ENCODE measurements around the gene MEN1.

Gene MEN1

DNA sequence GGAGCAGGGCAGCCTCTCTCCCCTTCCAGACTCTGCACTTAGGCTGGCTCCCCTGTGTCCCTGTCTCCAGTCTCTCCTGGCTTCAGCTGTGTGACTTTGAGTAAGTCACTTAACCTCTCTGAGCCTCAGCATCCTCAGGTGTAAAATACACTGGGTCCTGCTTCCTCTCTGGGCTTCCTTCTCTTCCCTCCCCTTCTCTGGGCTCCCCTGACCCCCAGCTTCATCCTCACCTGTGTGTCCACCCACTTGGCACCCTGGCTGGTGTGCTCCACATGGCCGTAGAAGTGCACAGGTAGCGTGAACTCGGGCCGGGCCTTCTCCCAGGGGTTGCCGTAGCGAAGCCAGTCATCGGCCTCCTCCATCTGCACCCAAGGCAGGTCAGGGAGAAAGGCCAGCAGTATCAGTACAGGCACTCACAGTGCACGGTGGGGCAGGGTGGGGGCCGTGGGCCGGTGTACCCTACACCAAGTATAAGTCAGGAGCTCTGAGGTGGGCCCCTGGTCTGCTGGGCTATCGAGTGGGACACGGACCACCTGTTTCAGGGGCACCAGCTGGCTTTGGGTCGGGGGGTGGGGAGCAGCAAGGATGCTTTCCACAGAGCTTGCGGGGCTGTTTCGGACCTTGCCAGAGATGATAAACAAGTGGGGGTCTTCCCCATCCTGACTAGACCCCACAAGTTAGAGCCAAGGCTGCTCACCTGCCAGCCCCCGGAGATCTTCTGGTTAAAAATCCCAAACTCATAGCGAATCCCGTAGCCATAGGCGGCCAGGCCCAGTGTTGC is 52.6 kb downstream of the MEN1 start:
- Histone ChIP-seq H3K9me2 (replicated peaks; ENCODE audit: insufficient read depth, low read length) (no peaks in the 10 kb centered on the region), H4K20me1 (ENCODE audit: insufficient read depth, low read length) (0 out of 2 replicates have a peak, but pooled peaks cover 1% of the 10 kb centered on the region), H2AFZ (ENCODE audit: low read length) (no peak overlapping the region), H3K4me1 (ENCODE audit: low read length) (no peaks in the 10 kb centered on the region), H3K9me3 (replicated peaks; ENCODE audit: insufficient read depth, low read length) (no peaks in the 10 kb centered on the region), H3K4me2 (ENCODE audit: low read depth, low read length) (no peak overlapping the region), H3K27me3 (replicated peaks; ENCODE audit: insufficient read depth, low read length) (no peaks in the 10 kb centered on the region), H3K79me2 (ENCODE audit: low read length) (no peaks in the 10 kb centered on the region), H3K9ac (ENCODE audit: low read length) (no peak overlapping the region), H3K27ac (ENCODE audit: low read length) (no peak overlapping the region), H3F3A (ENCODE audit: insufficient read depth, low read length) (peaks cover 18% of the 10 kb centered on the region), H3K36me3 (replicated peaks; ENCODE audit: insufficient read depth, low read length) (no peaks in the 10 kb centered on the region), H3K4me3 (ENCODE audit: low read length) (no peak overlapping the region)
- DNase-seq = no peak
- TF ChIP-seq, protein P1, sequence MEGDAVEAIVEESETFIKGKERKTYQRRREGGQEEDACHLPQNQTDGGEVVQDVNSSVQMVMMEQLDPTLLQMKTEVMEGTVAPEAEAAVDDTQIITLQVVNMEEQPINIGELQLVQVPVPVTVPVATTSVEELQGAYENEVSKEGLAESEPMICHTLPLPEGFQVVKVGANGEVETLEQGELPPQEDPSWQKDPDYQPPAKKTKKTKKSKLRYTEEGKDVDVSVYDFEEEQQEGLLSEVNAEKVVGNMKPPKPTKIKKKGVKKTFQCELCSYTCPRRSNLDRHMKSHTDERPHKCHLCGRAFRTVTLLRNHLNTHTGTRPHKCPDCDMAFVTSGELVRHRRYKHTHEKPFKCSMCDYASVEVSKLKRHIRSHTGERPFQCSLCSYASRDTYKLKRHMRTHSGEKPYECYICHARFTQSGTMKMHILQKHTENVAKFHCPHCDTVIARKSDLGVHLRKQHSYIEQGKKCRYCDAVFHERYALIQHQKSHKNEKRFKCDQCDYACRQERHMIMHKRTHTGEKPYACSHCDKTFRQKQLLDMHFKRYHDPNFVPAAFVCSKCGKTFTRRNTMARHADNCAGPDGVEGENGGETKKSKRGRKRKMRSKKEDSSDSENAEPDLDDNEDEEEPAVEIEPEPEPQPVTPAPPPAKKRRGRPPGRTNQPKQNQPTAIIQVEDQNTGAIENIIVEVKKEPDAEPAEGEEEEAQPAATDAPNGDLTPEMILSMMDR (IDR thresholded peaks at IDR 0.05; ENCODE audit: low read length) = no peak
- TF ChIP-seq EZH2phosphoT487 (IDR thresholded peaks at IDR 0.05; ENCODE audit: low read length) (no peak), EZH2 (optimal IDR thresholded peaks at IDR 0.05; ENCODE audit: low read depth, low read length) (no peak)

DNA sequence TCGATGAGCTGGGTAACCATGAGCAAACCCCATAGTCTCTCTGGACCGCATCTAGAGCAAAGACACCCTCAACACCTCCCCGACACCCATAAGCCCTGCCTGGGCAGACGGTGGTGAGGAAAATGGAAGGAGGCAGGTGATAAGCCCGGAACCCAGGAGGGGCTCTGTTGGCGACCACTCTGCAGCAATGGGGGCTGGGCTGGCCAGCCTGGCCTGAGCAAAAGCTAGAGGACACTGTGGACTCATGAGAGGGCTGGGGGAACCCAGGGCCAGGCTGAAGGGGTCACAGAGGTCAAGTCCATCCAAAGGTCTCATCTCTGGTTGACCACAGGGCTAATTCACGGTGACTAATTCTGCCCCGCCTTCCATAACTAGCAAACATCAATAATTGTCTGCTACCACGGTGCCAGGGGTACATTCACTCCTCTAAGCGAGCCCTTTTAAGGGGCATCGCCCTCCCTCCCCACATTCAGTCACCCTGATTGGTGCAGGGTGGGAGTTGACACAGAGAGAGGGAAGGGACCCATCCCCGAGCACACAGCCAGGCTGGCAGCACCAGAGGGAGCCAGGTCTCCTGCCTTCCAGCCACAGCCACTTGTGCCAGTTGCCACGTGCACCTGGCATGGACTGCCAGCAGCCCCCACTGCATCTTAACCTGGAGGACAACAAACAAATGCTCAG is 54.5 kb downstream of the MEN1 start:
- no peak for DNase-seq
- H3K4me3 ChIP-seq (ENCODE audit: low read length) = no peak overlapping the region
- no peaks in the 10 kb centered on the region for H3K27me3 ChIP-seq (replicated peaks; ENCODE audit: insufficient read depth, low read length)
- H3K4me1 ChIP-seq (ENCODE audit: low read length) = no peaks in the 10 kb centered on the region
- H3K9me3 ChIP-seq (replicated peaks; ENCODE audit: insufficient read depth, low read length) = no peaks in the 10 kb centered on the region
- no peak overlapping the region for H3K9ac ChIP-seq (ENCODE audit: low read length)
- no peak overlapping the region for H3K27ac ChIP-seq (ENCODE audit: low read length)
- H3K79me2 ChIP-seq (ENCODE audit: low read length) = no peaks in the 10 kb centered on the region
- no peak overlapping the region for H3K4me2 ChIP-seq (ENCODE audit: low read depth, low read length)
- peaks cover 5% of the 10 kb centered on the region for H3F3A ChIP-seq (ENCODE audit: insufficient read depth, low read length)
- no peaks in the 10 kb centered on the region for H3K9me2 ChIP-seq (replicated peaks; ENCODE audit: insufficient read depth, low read length)
- no peaks in the 10 kb centered on the region for H3K36me3 ChIP-seq (replicated peaks; ENCODE audit: insufficient read depth, low read length)
- no peaks in the 10 kb centered on the region for H4K20me1 ChIP-seq (ENCODE audit: insufficient read depth, low read length)
- no peak overlapping the region for H2AFZ ChIP-seq (ENCODE audit: low read length)
- no peak for TF ChIP-seq EZH2phosphoT487 (IDR thresholded peaks at IDR 0.05; ENCODE audit: low read length)

DNA sequence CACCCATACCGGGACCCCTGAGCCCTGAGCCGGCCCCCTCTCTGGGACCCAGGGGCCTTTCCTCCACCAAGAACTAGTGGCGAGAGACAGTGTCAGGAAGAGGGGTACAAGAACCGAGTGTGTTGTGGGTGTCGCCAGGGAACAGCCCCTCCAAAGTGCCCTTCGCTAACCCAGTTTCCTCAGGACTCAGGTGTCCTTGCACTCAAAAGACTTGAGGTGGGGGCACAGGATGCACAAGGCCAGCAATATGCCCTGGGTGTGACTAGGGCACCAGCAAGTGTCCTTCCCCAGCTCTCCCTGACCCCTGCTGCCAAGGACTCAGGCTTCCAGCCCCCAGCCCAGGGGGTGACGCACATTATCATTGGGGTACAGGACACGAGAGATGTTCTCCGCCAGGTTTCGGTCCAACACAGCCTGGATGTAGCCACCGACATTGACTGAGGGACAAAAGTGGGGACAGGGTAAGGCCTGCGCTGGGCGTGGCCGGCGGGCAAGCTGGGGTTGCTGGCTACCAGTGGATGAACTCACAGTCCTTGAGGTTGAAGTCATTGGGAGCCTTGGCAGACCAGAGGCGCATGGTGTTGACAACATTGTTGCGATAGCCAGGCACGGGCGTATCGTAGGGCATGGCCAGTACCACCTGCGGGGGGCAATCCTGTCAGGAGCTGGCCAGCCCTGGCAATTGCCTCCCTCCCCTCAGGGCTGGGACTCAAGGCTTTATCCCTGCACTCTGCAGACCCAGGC is 55.3 kb downstream of the MEN1 start:
- DNase-seq = no peak
- Histone ChIP-seq H2AFZ (ENCODE audit: low read length) (no peak overlapping the region), H3K9ac (ENCODE audit: low read length) (no peak overlapping the region), H3K4me2 (ENCODE audit: low read depth, low read length) (no peak overlapping the region), H3K9me3 (replicated peaks; ENCODE audit: insufficient read depth, low read length) (no peaks in the 10 kb centered on the region), H3K79me2 (ENCODE audit: low read length) (no peaks in the 10 kb centered on the region), H3K27me3 (replicated peaks; ENCODE audit: insufficient read depth, low read length) (no peaks in the 10 kb centered on the region), H3K4me3 (ENCODE audit: low read length) (no peak overlapping the region), H3K9me2 (replicated peaks; ENCODE audit: insufficient read depth, low read length) (no peaks in the 10 kb centered on the region), H3K36me3 (replicated peaks; ENCODE audit: insufficient read depth, low read length) (no peaks in the 10 kb centered on the region), H4K20me1 (ENCODE audit: insufficient read depth, low read length) (no peaks in the 10 kb centered on the region), H3K27ac (ENCODE audit: low read length) (no peak overlapping the region), H3F3A (ENCODE audit: insufficient read depth, low read length) (no peaks in the 10 kb centered on the region), H3K4me1 (ENCODE audit: low read length) (no peaks in the 10 kb centered on the region)
- TF ChIP-seq, protein P1 (IDR thresholded peaks at IDR 0.05; ENCODE audit: low read length) = no peak
- TF ChIP-seq EZH2 (optimal IDR thresholded peaks at IDR 0.05; ENCODE audit: low read depth, low read length) (no peak), EZH2phosphoT487 (IDR thresholded peaks at IDR 0.05; ENCODE audit: low read length) (no peak)
